Left colon (tissue), 2 donors: Measurements from ENCODE around the gene THBD. TPM values are rescaled to one million over a fixed set of nuclear protein-coding genes. Genes with fewer than 3 reads are reported as not detected.
A peak's percentile ranks its signal among the peaks of the same experiment; 100 is the strongest.

Source experiments
- ATAC-seq: fragments of 200-7000 bp; cut with Tn5 transposase; one replicate; pipeline ENCODE4 v1.9.1; 2020; ENCODE audit warnings: mild to moderate bottlenecking, moderate library complexity
- DNase-seq, 2 donors: peaks; one replicate each; pipeline ENCODE4 v3.0.0-alpha.2; 2020
- intact Hi-C, 2 donors: fragments of 100-400 bp; cut with DNase I in 1 of 2; cut with micrococcal nuclease in 1 of 2; formaldehyde crosslinking; loops; one replicate each; pipeline versions ENCODE4 v1.11.2 to v1.14.0; 2022; cut with DNase I, micrococcal nuclease
- total RNA-seq, 2 donors: library from RNA; stranded (reverse); fragmentation: NEBNext Ultra II Directional; extraction: Animal tissue kit (Norgen Biotek cat#: 25700); gene quantifications; one replicate each; pipeline ENCODE4 v1.2.1, GENCODE V29; 2021
- donor health status: DM: no; HTN: no; CAD: no.
- donor health status: DM: yes; HTN: yes; CAD: no.

The THBD gene
- total RNA-seq, 2 donors from 2014 or later, result 4.5 to 7.0 TPM

GRCh38 chr20:23066772-23067171 lies 17.3 kb upstream of the THBD start:
- ATAC-seq (no peak), DNase-seq (no peak)
- intact Hi-C loops, result no loop called here

GRCh38 chr20:23065266-23066201 lies 16.1 kb upstream of the THBD start:
- intact Hi-C loops, result no loop called here
- ATAC-seq (no peak), DNase-seq (no peak)

GRCh38 chr20:23063581-23063980 lies 14.1 kb upstream of the THBD start:
- intact Hi-C loops, result no loop called here
- DNase-seq (no peak), ATAC-seq (no peak)

- intact Hi-C loops, result no loop called here
- DNase-seq, result no peak
- ATAC-seq, result no peak
These were observed 13.7 kb upstream of the THBD start for GRCh38 chr20:23063168-23063567.

GRCh38 chr20:23062632-23063031 lies 13.2 kb upstream of the THBD start:
- intact Hi-C loops, result no loop called here
- no peak for ATAC-seq
- DNase-seq, result no peak

- ATAC-seq (no peak), DNase-seq (no peak)
- intact Hi-C loops, result no loop called here
These were observed 12.5 kb upstream of the THBD start for GRCh38 chr20:23061734-23062561.

- intact Hi-C loops, result no loop called here
- ATAC-seq, result no peak
- no peak for DNase-seq
These were observed 11.8 kb upstream of the THBD start for GRCh38 chr20:23061262-23061661.

- DNase-seq, result no peak
- no peak for ATAC-seq
- intact Hi-C loops, result no loop called here
These were observed 11.2 kb upstream of the THBD start for GRCh38 chr20:23060629-23061028.

GRCh38 chr20:23059846-23060245 lies 10.4 kb upstream of the THBD start:
- no peak for DNase-seq
- no peak for ATAC-seq
- intact Hi-C loops, result loop anchor here in 1 of 2 donors (10.0 kb wide), 1 partner anchor 365 kb away; no protein-coding TSS in a partner anchor

GRCh38 chr20:23059001-23059400 lies 9.5 kb upstream of the THBD start:
- DNase-seq (no peak), ATAC-seq (no peak)
- intact Hi-C loops, result loop anchor here in 1 of 2 donors (10.0 kb wide), 1 partner anchor 364 kb away; no protein-coding TSS in a partner anchor

- no peak for DNase-seq
- no peak for ATAC-seq
- intact Hi-C loops, result loop anchor here in 1 of 2 donors (10.0 kb wide), 1 partner anchor 363 kb away; no protein-coding TSS in a partner anchor
These were observed 8.8 kb upstream of the THBD start for GRCh38 chr20:23058240-23058639.

GRCh38 chr20:23052904-23053303 lies 3.4 kb upstream of the THBD start:
- DNase-seq (no peak), ATAC-seq (no peak)
- intact Hi-C loops, result loop anchor here in 1 of 2 donors (10.0 kb wide), 1 partner anchor 358 kb away; no protein-coding TSS in a partner anchor

- ATAC-seq (peak; percentile 28), DNase-seq (peak; percentile 33 to 65)
- intact Hi-C loops, result loop anchor here in 1 of 2 donors (10.0 kb wide), 1 partner anchor 356 kb away; no protein-coding TSS in a partner anchor
These were observed 1.6 kb upstream of the THBD start for GRCh38 chr20:23050847-23051627.

- intact Hi-C loops, result loop anchor here in 1 of 2 donors (10.0 kb wide), 1 partner anchor 355 kb away; no protein-coding TSS in a partner anchor
- ATAC-seq (peak; percentile 30), DNase-seq (peak; percentile 26 to 44)
These were observed 785 bp upstream of the THBD start for GRCh38 chr20:23050076-23050838.

- intact Hi-C loops, result no loop called here
- ATAC-seq (peak; percentile 76), DNase-seq (peak; percentile 37 to 44)
These were observed 930 bp downstream of the THBD start for GRCh38 chr20:23048283-23049200.

- intact Hi-C loops, result no loop called here
- ATAC-seq, result no peak
- peak in 1 of 2 donors; percentile 11 for DNase-seq
These were observed 1.7 kb downstream of the THBD start for GRCh38 chr20:23047738-23048214.
